ENCODE measurements around the gene PPP1R26. TPM values are rescaled to one million over a fixed set of nuclear protein-coding genes. Genes with fewer than 3 reads are reported as not detected.
"Not testable (repeated sequence)": the region's sequence is repeated elsewhere in the genome, so short reads cannot be mapped to it uniquely, and the experiment has no call there.

PPP1R26 gene
- total RNA-seq, 1 donor from 2014 or later: 48.0 TPM

- no peak for TF ChIP-seq CTCF (IDR thresholded peaks at IDR 0.05; ENCODE audit: insufficient read depth, low read length, poor library complexity, severe bottlenecking)
- Histone ChIP-seq H3K4me3 (ENCODE audit: low read depth, low read length) (no peak overlapping the region), H3K36me3 (ENCODE audit: control insufficient read depth, insufficient read depth, low read length) (no peaks in the 10 kb centered on the region), H3K27me3 (ENCODE audit: control insufficient read depth, insufficient read depth, low read length) (peaks cover 2% of the 10 kb centered on the region)
- no peak for DNase-seq (ENCODE audit: low read depth)
These were observed 28.6 kb upstream of the PPP1R26 start for GRCh38 chr9:135450956-135451355.

- DNase-seq (ENCODE audit: low read depth); H3K27me3 ChIP-seq (ENCODE audit: control insufficient read depth, insufficient read depth, low read length); H3K4me3 ChIP-seq (ENCODE audit: low read depth, low read length); H3K36me3 ChIP-seq (ENCODE audit: control insufficient read depth, insufficient read depth, low read length): not testable (repeated sequence)
These were observed 27.7 kb upstream of the PPP1R26 start for GRCh38 chr9:135451909-135452308.

GRCh38 chr9:135454737-135455136 lies 24.8 kb upstream of the PPP1R26 start:
- Histone ChIP-seq H3K4me3 (ENCODE audit: low read depth, low read length) (no peak overlapping the region), H3K36me3 (ENCODE audit: control insufficient read depth, insufficient read depth, low read length) (no peaks in the 10 kb centered on the region), H3K27me3 (ENCODE audit: control insufficient read depth, insufficient read depth, low read length) (peaks cover 2% of the 10 kb centered on the region)
- no peak for TF ChIP-seq CTCF (IDR thresholded peaks at IDR 0.05; ENCODE audit: insufficient read depth, low read length, poor library complexity, severe bottlenecking)
- DNase-seq (ENCODE audit: low read depth): no peak

- H3K36me3 ChIP-seq (ENCODE audit: control insufficient read depth, insufficient read depth, low read length): no peaks in the 10 kb centered on the region
- peaks cover 2% of the 10 kb centered on the region for H3K27me3 ChIP-seq (ENCODE audit: control insufficient read depth, insufficient read depth, low read length)
- no peak for TF ChIP-seq CTCF (IDR thresholded peaks at IDR 0.05; ENCODE audit: insufficient read depth, low read length, poor library complexity, severe bottlenecking)
- no peak overlapping the region for H3K4me3 ChIP-seq (ENCODE audit: low read depth, low read length)
- DNase-seq (ENCODE audit: low read depth): no peak
These were observed 24.1 kb upstream of the PPP1R26 start for GRCh38 chr9:135455401-135456030.

DNA sequence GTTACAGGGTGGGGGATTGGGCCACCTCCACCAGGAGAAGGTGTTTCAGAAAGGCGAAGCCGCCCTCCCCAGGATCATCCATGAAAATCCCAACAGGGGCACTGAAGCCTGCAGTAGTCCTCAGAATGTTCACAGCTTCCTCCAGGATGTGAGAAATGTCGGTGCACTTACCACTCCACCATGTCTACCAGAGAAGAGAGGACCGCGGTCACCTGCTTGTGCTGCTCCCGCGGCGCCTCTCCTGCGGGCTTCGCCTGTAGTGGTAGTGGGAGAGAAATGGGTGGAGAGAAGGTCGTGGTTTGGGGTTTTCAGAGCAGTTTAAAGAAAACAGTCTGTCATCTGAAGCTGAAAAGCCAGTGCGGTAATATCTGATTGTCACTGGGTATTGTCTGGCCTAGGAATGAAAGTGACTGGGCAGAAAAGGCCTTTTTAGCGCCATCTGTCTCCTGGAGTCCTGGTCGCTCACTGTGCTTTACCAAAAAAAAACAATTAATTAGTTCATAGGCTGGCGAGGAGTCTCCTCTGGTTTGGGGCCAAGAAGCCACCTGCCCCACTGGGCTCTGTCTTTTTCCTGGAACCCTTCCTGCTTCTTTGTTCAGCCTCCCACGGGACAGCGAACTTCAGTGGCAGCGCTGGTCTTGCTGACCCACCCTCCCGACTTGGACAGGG lies 23.0 kb upstream of the PPP1R26 start:
- Histone ChIP-seq H3K27me3 (ENCODE audit: control insufficient read depth, insufficient read depth, low read length) (peaks cover 2% of the 10 kb centered on the region), H3K36me3 (ENCODE audit: control insufficient read depth, insufficient read depth, low read length) (no peaks in the 10 kb centered on the region), H3K4me3 (ENCODE audit: low read depth, low read length) (no peak overlapping the region)
- TF ChIP-seq CTCF (IDR thresholded peaks at IDR 0.05; ENCODE audit: insufficient read depth, low read length, poor library complexity, severe bottlenecking): no peak
- no peak for DNase-seq (ENCODE audit: low read depth)

GRCh38 chr9:135458478-135458877 lies 21.1 kb upstream of the PPP1R26 start:
- not testable (repeated sequence) for H3K4me3 ChIP-seq (ENCODE audit: low read depth, low read length); H3K27me3 ChIP-seq (ENCODE audit: control insufficient read depth, insufficient read depth, low read length); H3K36me3 ChIP-seq (ENCODE audit: control insufficient read depth, insufficient read depth, low read length); DNase-seq (ENCODE audit: low read depth)

GRCh38 chr9:135461936-135462335 lies 17.6 kb upstream of the PPP1R26 start:
- Histone ChIP-seq H3K27me3 (ENCODE audit: control insufficient read depth, insufficient read depth, low read length) (peaks cover 2% of the 10 kb centered on the region), H3K4me3 (ENCODE audit: low read depth, low read length) (no peak overlapping the region), H3K36me3 (ENCODE audit: control insufficient read depth, insufficient read depth, low read length) (no peaks in the 10 kb centered on the region)
- DNase-seq (ENCODE audit: low read depth): no peak
- TF ChIP-seq CTCF (IDR thresholded peaks at IDR 0.05; ENCODE audit: insufficient read depth, low read length, poor library complexity, severe bottlenecking): no peak

All from kidney epithelial cell (primary cell).